Activated T-cell treated with anti-CD3 and anti-CD28 coated beads, Interleukin-2, amount 50 U/mL, for 24 hours (primary cell): ENCODE measurements around the gene USP35.
"Not testable (repeated sequence)": the region's sequence is repeated elsewhere in the genome, so short reads cannot be mapped to it uniquely, and the experiment has no call there.

Experiments
- DNase-seq: peaks from one replicate; pipeline ENCODE4 v3.0.0-alpha.2; 2020
- H3K27ac Mint-ChIP-seq: 2 replicates; pipeline ENCODE4 v1.8.0; 2020; ENCODE audit warnings: mild to moderate bottlenecking, mixed read lengths
- H3K27me3 Mint-ChIP-seq: 2 replicates; pipeline ENCODE4 v1.8.0; 2020; ENCODE audit warnings: mixed read lengths
- H3K36me3 Mint-ChIP-seq: 2 replicates; pipeline ENCODE4 v1.8.0; 2020; ENCODE audit warnings: low read depth, mixed read lengths
- H3K4me1 Mint-ChIP-seq: 2 replicates; pipeline ENCODE4 v1.8.0; 2020; ENCODE audit warnings: low read depth, mixed read lengths
- H3K4me3 Mint-ChIP-seq: 2 replicates; pipeline ENCODE4 v1.8.0; 2020; ENCODE audit warnings: mild to moderate bottlenecking, moderate library complexity, mixed read lengths
- H3K9me3 Mint-ChIP-seq: 2 replicates; pipeline ENCODE4 v1.8.0; 2020; ENCODE audit warnings: mixed read lengths

The USP35 gene

DNA sequence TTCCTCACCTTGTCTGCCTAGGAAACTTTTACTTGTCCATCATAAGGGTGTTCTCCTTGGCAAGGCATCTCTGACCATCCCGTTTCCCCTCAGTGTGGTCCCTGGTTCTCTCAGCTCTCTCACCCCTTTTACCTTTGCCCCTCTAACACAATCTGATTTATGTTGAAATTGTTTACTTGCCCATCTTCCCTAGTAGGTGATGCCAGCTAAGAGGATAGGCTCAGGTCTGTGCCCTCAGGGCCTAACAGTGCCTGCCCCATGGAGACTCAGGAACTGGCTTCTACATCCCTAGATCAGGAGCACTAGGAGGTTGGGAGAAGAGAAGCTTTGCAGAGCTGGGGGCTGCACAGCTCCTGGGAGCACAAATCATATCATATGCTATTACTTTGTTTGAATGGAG lies 28.2 kb upstream of the USP35 start:
- H3K9me3 Mint-ChIP-seq = no peaks in the 10 kb centered on the region
- no peak overlapping the region for H3K27ac Mint-ChIP-seq
- no peaks in the 10 kb centered on the region for H3K27me3 Mint-ChIP-seq
- no peaks in the 10 kb centered on the region for H3K4me1 Mint-ChIP-seq
- no peak for DNase-seq
- no peak overlapping the region for H3K4me3 Mint-ChIP-seq
- H3K36me3 Mint-ChIP-seq = no peaks in the 10 kb centered on the region

DNA sequence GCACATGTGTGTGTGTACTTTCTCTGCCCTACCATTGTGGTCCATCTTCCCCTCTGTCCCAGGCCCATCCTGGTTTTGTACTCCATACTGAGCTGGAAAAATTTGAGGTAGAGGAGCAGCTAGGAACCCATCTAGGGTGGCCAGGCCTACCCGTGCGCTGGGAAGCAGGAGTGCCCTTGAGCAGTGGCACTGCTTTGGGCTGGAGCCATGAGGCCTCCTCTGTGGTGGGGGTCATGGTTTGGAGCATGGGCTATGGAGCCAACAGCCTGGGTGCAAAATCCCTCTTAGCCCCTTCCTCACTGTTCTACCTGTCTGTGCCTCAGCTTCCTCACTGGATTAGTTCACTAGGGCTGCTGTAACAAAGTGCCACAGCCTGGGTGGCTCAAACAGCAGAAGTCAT lies 27.4 kb upstream of the USP35 start:
- H3K4me1 Mint-ChIP-seq = no peaks in the 10 kb centered on the region
- DNase-seq = no peak
- H3K36me3 Mint-ChIP-seq = no peaks in the 10 kb centered on the region
- no peaks in the 10 kb centered on the region for H3K9me3 Mint-ChIP-seq
- H3K27me3 Mint-ChIP-seq = no peaks in the 10 kb centered on the region
- no peak overlapping the region for H3K27ac Mint-ChIP-seq
- H3K4me3 Mint-ChIP-seq = no peak overlapping the region

DNA sequence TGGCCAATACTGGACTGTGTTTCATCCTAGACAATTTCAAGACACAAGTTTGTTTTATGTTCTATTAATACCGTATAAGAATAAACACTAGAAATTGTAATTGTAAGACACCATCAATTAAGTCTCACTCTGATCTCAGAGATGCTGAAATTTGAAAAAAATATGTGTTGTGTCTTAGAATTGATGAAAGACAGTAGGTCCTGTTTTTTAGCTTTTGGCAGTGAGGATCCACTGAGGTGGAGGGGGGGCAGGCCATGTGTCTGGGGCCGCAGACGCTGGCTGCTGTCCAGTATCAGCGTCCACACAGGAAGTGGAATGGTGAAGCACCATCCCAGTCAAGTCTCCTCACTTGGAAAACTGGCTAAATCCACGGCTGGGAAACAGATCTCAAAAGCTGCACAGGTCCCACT lies 26.8 kb upstream of the USP35 start:
- no peaks in the 10 kb centered on the region for H3K27me3 Mint-ChIP-seq
- H3K9me3 Mint-ChIP-seq = no peaks in the 10 kb centered on the region
- no peak for DNase-seq

DNA sequence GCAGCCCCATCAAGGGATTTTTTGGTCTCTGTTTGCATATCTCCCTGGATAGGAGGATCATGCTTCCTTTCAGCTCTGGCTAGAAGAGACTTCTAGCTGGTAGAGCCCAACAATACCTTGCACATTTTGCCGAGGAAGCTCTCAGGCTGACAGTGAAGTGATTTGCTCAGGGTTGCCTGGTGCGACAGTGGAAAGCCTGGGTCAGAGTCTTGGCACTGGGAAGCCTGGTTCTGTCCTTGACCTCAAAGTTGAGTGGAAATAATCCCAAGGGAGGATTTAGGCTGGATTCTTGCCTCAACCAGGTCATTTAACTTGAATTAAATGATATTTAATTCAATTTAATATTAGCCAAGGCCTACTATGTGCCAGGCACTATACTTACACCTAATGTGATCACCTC lies 24.9 kb upstream of the USP35 start:
- Mint-ChIP-seq H3K4me3 (no peak overlapping the region), H3K27me3 (no peaks in the 10 kb centered on the region), H3K9me3 (no peaks in the 10 kb centered on the region), H3K36me3 (no peaks in the 10 kb centered on the region), H3K27ac (no peak overlapping the region), H3K4me1 (no peaks in the 10 kb centered on the region)
- DNase-seq = no peak

More for the DNA sequence above, 26.8 kb upstream of the USP35 start:
- Mint-ChIP-seq H3K27ac (no peak overlapping the region), H3K4me3 (no peak overlapping the region), H3K4me1 (no peaks in the 10 kb centered on the region), H3K36me3 (no peaks in the 10 kb centered on the region)

DNA sequence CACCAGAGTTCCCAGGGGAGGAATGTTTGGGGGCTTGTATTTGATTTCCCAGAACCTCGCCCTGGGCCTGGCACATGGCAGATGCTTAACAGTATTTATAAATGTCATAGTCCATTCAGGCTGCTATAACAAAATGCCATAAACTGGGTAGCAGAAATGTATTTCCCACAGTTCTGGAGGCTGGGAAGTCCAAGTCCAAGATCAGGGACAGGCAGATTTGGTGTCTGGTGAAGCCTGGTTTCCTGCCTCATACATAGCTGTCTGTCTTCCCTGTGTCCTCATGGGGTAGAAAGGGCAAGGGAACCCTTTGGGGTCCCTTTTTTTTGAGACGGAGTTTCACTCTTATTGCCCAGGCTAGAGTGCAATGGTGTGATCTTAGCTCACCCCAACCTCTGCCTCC lies 24.2 kb upstream of the USP35 start:
- no peaks in the 10 kb centered on the region for H3K4me1 Mint-ChIP-seq
- H3K27me3 Mint-ChIP-seq = no peaks in the 10 kb centered on the region
- H3K36me3 Mint-ChIP-seq = no peaks in the 10 kb centered on the region
- H3K4me3 Mint-ChIP-seq = no peak overlapping the region
- H3K27ac Mint-ChIP-seq = no peak overlapping the region
- no peak for DNase-seq
- no peaks in the 10 kb centered on the region for H3K9me3 Mint-ChIP-seq

DNA sequence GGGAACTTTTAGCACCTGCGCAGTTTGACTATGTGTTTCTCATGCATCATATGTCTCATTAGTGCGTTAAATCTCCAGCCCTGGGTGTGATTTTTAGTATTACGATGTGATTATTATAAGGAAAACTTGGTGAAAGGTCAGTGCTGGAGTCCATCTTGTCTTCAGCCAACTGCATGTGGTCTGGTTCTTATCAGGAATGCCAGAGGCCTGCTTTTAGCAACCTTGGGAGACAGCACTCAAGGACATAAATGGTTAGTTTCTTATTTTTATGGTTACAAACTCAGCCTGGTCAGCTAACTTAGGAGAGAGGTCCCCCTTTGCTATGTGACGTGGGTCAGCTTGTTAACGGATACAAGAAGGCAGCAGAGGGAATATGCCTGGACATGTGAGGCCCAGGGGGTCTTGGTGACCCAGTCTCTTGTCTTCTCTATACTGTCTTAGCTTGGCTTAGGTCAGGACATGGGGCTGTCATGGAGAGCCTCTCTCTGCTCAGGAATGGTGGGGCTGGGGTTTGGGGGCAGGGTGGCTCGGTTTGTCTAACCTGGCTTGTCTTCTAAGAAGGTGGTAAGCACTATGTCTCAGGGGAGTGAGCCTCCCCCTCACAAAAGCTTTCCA lies 21.8 kb upstream of the USP35 start:
- peaks cover 4% of the 10 kb centered on the region for H3K36me3 Mint-ChIP-seq
- no peak for DNase-seq
- no peaks in the 10 kb centered on the region for H3K4me1 Mint-ChIP-seq
- no peak overlapping the region for H3K4me3 Mint-ChIP-seq
- no peak overlapping the region for H3K27ac Mint-ChIP-seq
- H3K27me3 Mint-ChIP-seq = no peaks in the 10 kb centered on the region
- no peaks in the 10 kb centered on the region for H3K9me3 Mint-ChIP-seq

DNA sequence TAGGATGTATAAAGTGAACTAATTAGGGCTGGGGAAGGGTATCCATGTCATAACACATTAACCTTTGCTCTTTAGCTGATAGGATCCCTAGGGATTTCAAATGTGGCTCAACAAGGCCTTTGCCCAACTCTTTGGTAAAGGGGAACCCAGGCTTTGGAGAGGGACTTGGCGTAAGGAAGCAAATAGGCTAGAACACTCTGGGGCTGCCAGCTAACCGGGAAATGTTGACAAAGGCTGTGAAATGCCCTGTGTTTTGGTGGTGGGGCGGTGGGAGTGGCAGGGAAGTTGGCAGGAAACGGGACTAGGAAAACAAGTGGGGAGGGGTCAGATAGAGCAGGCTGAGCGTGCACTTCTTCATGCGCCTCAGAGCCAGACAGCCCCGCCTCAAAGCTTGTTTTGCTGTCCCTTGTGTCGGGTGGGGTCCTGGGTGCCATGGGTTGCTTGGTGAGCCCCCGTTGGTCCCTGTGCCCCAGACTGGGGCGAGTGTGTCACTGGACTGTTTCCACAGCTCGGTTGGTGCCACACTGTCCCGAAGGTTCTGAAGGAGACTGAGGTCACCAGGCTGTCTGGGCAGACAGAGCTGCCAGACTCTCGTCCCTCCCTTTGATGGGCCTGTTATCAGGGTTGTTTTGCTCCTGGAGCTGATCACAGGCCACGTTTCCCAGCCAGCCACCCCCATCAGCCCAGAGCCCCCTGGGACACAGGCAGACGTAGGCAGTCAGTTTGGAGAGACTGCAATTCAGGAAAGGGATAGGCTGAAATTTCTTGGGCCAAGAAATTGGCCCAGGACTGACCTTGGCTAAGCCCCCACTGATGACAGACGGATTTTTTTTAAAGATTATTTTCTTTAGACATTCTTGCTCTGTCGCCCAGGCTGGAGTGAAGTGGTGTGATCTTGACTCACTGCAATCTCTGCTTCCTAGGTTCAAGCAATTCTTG lies 19.9 kb upstream of the USP35 start:
- H3K4me3 Mint-ChIP-seq = no peak overlapping the region
- H3K9me3 Mint-ChIP-seq = no peaks in the 10 kb centered on the region
- H3K4me1 Mint-ChIP-seq = no peaks in the 10 kb centered on the region
- DNase-seq = no peak
- H3K27me3 Mint-ChIP-seq = no peaks in the 10 kb centered on the region
- H3K36me3 Mint-ChIP-seq = peaks cover 21% of the 10 kb centered on the region
- H3K27ac Mint-ChIP-seq = no peak overlapping the region

DNA sequence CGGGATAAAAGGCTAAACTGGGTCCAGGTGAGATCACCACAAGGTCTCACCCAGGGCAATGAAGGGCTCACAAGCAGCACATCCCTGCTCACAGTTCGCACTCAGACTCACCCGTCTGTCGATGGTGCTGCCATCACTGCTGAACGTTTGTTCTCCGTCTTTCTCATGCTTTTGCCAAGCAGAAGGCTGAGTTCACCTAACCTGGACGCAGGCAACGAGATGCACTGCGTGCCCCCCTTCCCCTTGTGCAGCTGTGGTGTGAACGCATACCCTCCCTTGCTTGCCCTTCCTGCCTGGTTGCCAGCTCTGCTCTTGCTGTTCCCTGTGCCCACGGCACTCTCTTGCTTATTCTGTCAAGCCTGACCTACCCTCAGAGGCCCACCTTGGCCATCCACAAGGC lies 18.3 kb upstream of the USP35 start:
- Mint-ChIP-seq H3K4me3 (no peak overlapping the region), H3K36me3 (peaks cover 31% of the 10 kb centered on the region)

DNA sequence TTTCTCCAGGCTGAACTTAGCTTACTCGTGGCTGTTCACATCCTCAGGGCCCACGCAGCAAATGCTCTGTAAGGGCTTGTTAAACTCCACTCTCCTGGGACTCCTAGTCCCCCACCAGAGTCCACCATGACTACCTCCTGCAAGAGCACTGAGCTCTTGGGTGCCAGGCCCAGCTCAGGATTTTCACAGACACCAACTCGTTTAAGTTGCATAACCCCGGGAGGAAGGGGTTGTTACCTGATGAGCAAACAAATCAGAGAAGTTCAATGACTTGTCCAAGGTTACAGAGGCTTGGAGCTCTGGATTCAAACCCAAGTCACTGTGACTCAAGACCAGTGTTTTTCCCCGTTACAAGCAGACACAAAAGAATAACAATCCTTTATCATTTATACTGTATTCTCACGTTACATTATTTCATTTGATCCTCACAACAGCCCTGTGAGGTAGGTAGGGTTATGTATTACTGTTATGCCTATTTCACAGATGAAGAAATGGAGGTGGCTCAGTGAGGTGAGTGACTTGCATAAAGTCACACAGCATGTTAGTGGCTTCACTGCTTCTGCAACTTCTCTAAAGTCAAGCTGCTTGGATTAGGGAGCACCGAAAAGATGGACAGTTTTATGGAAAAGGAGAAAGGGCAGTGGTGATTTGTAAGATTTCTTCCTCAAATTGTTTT lies 17.7 kb upstream of the USP35 start:
- no peaks in the 10 kb centered on the region for H3K27me3 Mint-ChIP-seq
- no peaks in the 10 kb centered on the region for H3K9me3 Mint-ChIP-seq
- peaks cover 31% of the 10 kb centered on the region for H3K36me3 Mint-ChIP-seq
- H3K4me3 Mint-ChIP-seq = no peak overlapping the region
- H3K4me1 Mint-ChIP-seq = no peaks in the 10 kb centered on the region
- DNase-seq = no peak
- no peak overlapping the region for H3K27ac Mint-ChIP-seq

More for the DNA sequence above, 18.3 kb upstream of the USP35 start:
- Mint-ChIP-seq H3K4me1 (no peaks in the 10 kb centered on the region), H3K9me3 (no peaks in the 10 kb centered on the region), H3K27me3 (no peaks in the 10 kb centered on the region), H3K27ac (no peak overlapping the region)
- no peak for DNase-seq

DNA sequence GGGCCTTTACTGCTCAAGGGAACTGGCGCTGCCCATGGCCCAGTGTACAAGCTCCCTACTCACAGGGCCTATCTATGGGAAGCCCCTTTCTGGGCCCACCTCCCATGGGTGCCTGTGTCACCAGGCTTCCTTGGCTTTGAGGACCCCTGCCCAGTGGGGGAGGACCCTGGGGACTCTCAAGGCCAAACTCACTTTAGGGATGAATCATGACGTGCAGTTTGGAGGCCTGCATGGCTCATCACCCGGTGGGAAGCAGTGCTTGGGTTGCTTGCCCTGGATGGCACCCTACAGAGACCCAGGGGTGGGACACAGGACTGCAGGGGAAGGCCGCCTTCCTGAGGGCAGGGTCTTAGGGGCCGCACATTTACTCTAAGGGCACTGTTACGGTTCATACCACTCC lies 16.8 kb upstream of the USP35 start:
- DNase-seq = no peak
- no peaks in the 10 kb centered on the region for H3K4me1 Mint-ChIP-seq
- H3K9me3 Mint-ChIP-seq = no peaks in the 10 kb centered on the region
- H3K4me3 Mint-ChIP-seq = no peak overlapping the region
- no peak overlapping the region for H3K27ac Mint-ChIP-seq
- H3K36me3 Mint-ChIP-seq = peaks cover 41% of the 10 kb centered on the region
- H3K27me3 Mint-ChIP-seq = no peaks in the 10 kb centered on the region

DNA sequence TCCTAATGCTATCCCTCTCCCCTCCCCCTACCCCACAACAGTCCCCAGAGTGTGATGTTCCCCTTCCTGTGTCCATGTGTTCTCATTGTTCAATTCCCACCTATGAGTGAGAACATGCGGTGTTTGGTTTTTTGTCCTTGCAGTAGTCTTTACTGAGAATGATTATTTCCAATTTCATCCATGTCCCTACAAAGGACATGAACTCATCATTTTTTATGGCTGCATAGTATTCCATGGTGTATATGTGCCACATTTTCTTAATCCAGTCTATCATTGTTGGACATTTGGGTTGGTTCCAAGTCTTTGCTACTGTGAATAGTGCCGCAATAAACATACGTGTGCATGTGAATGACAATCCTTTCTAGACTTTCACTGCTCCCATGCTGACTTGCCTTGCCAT lies 12.9 kb upstream of the USP35 start:
- not testable (repeated sequence) for H3K27me3 Mint-ChIP-seq, H3K9me3 Mint-ChIP-seq, H3K27ac Mint-ChIP-seq, H3K4me1 Mint-ChIP-seq, DNase-seq, H3K4me3 Mint-ChIP-seq
- peaks cover 57% of the 10 kb centered on the region for H3K36me3 Mint-ChIP-seq

DNA sequence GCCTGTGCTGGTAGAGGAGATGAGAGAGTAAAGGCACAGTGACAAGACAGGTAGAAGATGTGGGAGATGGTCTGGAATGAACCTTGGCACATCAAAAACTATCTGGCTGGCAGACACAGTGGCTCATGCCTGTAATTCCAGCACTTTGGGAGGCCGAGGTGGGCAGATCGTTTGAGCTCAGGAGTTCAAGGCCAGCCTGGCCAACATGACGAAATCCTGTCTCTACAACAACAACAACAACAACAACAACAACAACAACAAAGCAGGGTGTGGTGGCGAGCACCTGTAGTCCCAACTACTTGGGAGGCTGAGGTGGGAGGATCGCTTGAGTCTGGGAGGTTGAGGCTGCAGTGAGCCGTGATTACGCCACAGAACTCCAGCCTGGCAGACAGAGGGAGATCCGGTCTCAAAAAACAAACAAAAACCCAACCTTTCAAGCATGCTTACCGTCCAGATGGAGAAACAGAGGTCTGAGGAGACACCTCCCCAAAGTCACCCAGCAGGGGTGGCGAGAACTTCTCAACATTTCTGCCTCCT lies 12.0 kb upstream of the USP35 start:
- DNase-seq = no peak

DNA sequence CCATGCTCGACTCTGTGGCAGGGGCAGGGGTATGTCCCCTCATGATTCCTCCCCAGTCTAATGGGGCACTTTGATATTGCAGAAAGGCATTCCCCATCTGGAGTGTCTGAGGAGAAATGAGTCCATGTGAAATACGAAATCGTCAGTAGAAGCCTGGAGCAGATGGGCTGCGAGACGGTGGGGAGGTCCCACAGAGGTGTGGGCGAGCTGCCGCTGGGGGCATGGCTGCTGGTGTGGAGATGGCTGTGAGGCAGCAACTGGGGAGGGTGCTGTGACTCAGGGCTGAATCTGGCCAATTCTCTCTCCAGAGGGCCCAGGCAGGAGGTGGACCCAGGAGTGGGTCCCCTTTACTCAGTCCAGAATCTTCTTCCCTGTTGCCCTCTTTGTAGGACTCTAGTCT lies 11.5 kb upstream of the USP35 start:
- H3K4me1 Mint-ChIP-seq = peaks cover 13% of the 10 kb centered on the region
- H3K27me3 Mint-ChIP-seq = no peaks in the 10 kb centered on the region
- H3K4me3 Mint-ChIP-seq = no peak overlapping the region
- no peak overlapping the region for H3K27ac Mint-ChIP-seq
- no peak for DNase-seq
- H3K36me3 Mint-ChIP-seq = peaks cover 61% of the 10 kb centered on the region
- H3K9me3 Mint-ChIP-seq = no peaks in the 10 kb centered on the region

More for the DNA sequence above, 12.0 kb upstream of the USP35 start:
- Mint-ChIP-seq H3K36me3 (peaks cover 59% of the 10 kb centered on the region), H3K4me3 (no peak overlapping the region), H3K27me3 (no peaks in the 10 kb centered on the region), H3K27ac (no peak overlapping the region), H3K4me1 (peaks cover 13% of the 10 kb centered on the region), H3K9me3 (no peaks in the 10 kb centered on the region)

DNA sequence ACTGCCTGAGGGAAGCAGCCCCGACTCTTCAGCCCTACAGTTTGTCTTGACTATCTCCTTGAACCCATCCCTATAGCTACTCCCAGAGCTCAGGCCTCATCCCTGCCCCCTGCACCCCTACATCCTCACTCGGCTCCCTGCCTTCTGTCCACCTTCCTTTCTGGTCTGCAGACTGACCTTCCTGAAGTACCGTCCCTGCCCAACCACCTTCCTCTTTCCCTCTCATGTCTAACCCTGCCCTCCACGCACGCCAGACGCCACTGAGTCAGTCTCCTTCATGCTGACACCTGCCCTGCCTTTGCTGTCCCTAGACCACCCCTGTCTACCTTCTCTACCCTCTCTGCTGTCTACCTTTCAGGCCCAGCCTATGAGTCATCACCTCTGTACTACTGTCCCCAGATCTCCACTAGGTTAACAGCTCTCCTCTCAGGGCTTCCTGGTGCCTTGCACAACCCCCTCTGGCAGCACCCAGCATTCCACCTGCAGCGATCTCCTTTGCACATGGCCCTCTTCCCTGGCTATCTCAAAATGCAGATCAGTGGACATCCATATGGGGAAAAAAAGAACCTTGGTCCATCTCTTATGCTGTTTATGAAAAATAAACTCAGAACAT lies 9.2 kb upstream of the USP35 start:
- peaks cover 13% of the 10 kb centered on the region for H3K4me1 Mint-ChIP-seq
- H3K27ac Mint-ChIP-seq = no peak overlapping the region
- no peaks in the 10 kb centered on the region for H3K27me3 Mint-ChIP-seq
- no peak for DNase-seq
- no peaks in the 10 kb centered on the region for H3K9me3 Mint-ChIP-seq
- H3K4me3 Mint-ChIP-seq = no peak overlapping the region
- peaks cover 47% of the 10 kb centered on the region for H3K36me3 Mint-ChIP-seq
